Naive thymus-derived CD4-positive, alpha-beta T cell (primary cell): Measurements from ENCODE around the gene LHFPL2. TPM values are rescaled to one million over a fixed set of nuclear protein-coding genes. Genes with fewer than 3 reads are reported as not detected.
A peak's percentile ranks its signal among the peaks of the same experiment; 100 is the strongest.

ENCODE experiments used
- ATAC-seq: fragments of 150-1000 bp; cut with Tn5 transposase; 2 replicates; pipeline ENCODE4 v1.10.0; 2021; ENCODE audit warnings: mild to moderate bottlenecking, moderate library complexity
- CTCF ChIA-PET: fragments of 350-600 bp; sonication (Branson Sonifier 250); formaldehyde crosslinking; loops from one replicate; lab custom pipeline; 2021; ENCODE audit warnings: antibody characterized with exemption; lab: Charles Lee
- POLR2A ChIA-PET: fragments of 350-600 bp; sonication (Branson Sonifier 250); formaldehyde crosslinking; loops from one replicate; lab custom pipeline; 2021; ENCODE audit warnings: antibody characterized with exemption, inconsistent platforms; lab: Charles Lee
- DNase-seq, 9 donors: peaks; one replicate each; pipeline versions ENCODE4 v3.0.0 to v3.0.0-alpha.2; 2020 to 2022; ENCODE audit warnings: mixed read lengths in 1 of 9
- H3K27ac ChIP-seq: one replicate; pipeline ENCODE4 v1.7.0; 2013; ENCODE audit warnings: mild to moderate bottlenecking, low read depth, low read length, moderate library complexity
- H3K27me3 ChIP-seq, 2 donors: one replicate each; pipeline ENCODE4 v1.7.0; 2013; ENCODE audit warnings: low read length in 2 of 2, mild to moderate bottlenecking in 2 of 2, moderate library complexity in 2 of 2; ENCODE audit not compliant: control insufficient read depth in 2 of 2, insufficient read depth in 2 of 2
- H3K36me3 ChIP-seq, 3 experiments: 1 replicate in 2 of 3; 2 replicates in 1 of 3; pipeline ENCODE4 v1.7.0; 2013; ENCODE audit warnings: low read length in 3 of 3, mild to moderate bottlenecking in 3 of 3, moderate library complexity in 1 of 3; ENCODE audit not compliant: insufficient read depth in 3 of 3, control insufficient read depth in 2 of 3
- H3K4me1 ChIP-seq, 2 donors: one replicate each; pipeline ENCODE4 v1.7.0; 2013; ENCODE audit warnings: low read length in 2 of 2, mild to moderate bottlenecking in 2 of 2, moderate library complexity in 1 of 2; ENCODE audit not compliant: control insufficient read depth in 2 of 2, insufficient read depth in 2 of 2
- H3K4me3 ChIP-seq: 2 replicates; pipeline ENCODE4 v1.7.0; 2013; ENCODE audit warnings: mild to moderate bottlenecking, low read length
- H3K9me3 ChIP-seq, 3 experiments: 1 replicate in 2 of 3; 2 replicates in 1 of 3; pipeline ENCODE4 v1.7.0; 2013; ENCODE audit warnings: low read length in 3 of 3; ENCODE audit not compliant: control insufficient read depth in 2 of 3
- H3K27ac Mint-ChIP-seq, 9 donors: one replicate each; pipeline ENCODE4 v1.8.0; 2020 to 2022; ENCODE audit warnings: mixed read lengths in 9 of 9, mild to moderate bottlenecking in 8 of 9, moderate library complexity in 5 of 9, inconsistent platforms in 2 of 9
- H3K27me3 Mint-ChIP-seq, 5 donors: one replicate each; pipeline ENCODE4 v1.8.0; 2021 to 2022; ENCODE audit warnings: mixed read lengths in 5 of 5, mild to moderate bottlenecking in 1 of 5
- H3K36me3 Mint-ChIP-seq, 5 donors: one replicate each; pipeline ENCODE4 v1.8.0; 2020 to 2022; ENCODE audit warnings: mixed read lengths in 5 of 5, mild to moderate bottlenecking in 3 of 5, inconsistent platforms in 1 of 5
- H3K4me1 Mint-ChIP-seq, 7 donors: one replicate each; pipeline ENCODE4 v1.8.0; 2020 to 2022; ENCODE audit warnings: mixed read lengths in 7 of 7, mild to moderate bottlenecking in 3 of 7, inconsistent platforms in 1 of 7
- H3K4me3 Mint-ChIP-seq, 10 donors: one replicate each; pipeline ENCODE4 v1.8.0; 2020 to 2022; ENCODE audit warnings: mild to moderate bottlenecking in 10 of 10, mixed read lengths in 10 of 10, moderate library complexity in 6 of 10, inconsistent platforms in 2 of 10
- H3K9me3 Mint-ChIP-seq, 11 donors: one replicate each; pipeline ENCODE4 v1.8.0; 2020 to 2022; ENCODE audit warnings: mixed read lengths in 11 of 11, mild to moderate bottlenecking in 4 of 11, inconsistent platforms in 1 of 11, moderate library complexity in 1 of 11
- intact Hi-C, 2 donors: fragments of 100-400 bp; cut with micrococcal nuclease; formaldehyde crosslinking; loops; one replicate each; pipeline ENCODE4 v1.15.1; 2023
- polyA plus RNA-seq, 2 donors: library from polyadenylated mRNA; unstranded; fragments of 300-500 nt; fragmentation: Illumina TruSeq; gene quantifications; one replicate each; pipeline ENCODE4 v1.2.3, GENCODE V29; 2021
- total RNA-seq, 6 experiments: library from RNA in 5 of 6; stranded (reverse) in 5 of 6; gene quantifications; 1 replicate in 5 of 6; 2 replicates in 1 of 6; pipeline ENCODE4 v1.2.3 and lab custom pipeline; 2021 to 2026

The LHFPL2 gene
- total and polyA plus RNA-seq, 7 experiments from 2014 or later = 0.37 to 2.9 (median 1.3) TPM; not detected in 1

- H3K36me3 Mint-ChIP-seq = no peaks in the 10 kb centered on the region
- DNase-seq (no peak), ATAC-seq (no peak)
- peaks cover 0 to 4% (median 0%) of the 10 kb centered on the region in 7 donors for H3K4me1 Mint-ChIP-seq
- peaks cover 0 to 3% (median 0%) of the 10 kb centered on the region in 11 donors for H3K9me3 Mint-ChIP-seq
- Histone ChIP-seq H3K27me3 (no peaks in the 10 kb centered on the region), H3K4me3 (no peak overlapping the region), H3K27ac (no peak overlapping the region), H3K36me3 (no peaks in the 10 kb centered on the region), H3K4me1 (no peaks in the 10 kb centered on the region), H3K9me3 (no peaks in the 10 kb centered on the region)
- no peak overlapping the region for H3K4me3 Mint-ChIP-seq
- intact Hi-C loops = no loop called here
- POLR2A ChIA-PET = no interaction called here
- no peak overlapping the region for H3K27ac Mint-ChIP-seq
- CTCF ChIA-PET = interaction anchor here (0.8 kb wide), 1 partner anchor 9 kb away, joined by 3 read pairs; no protein-coding TSS in a partner anchor
- peaks cover 26 to 48% (median 42%) of the 10 kb centered on the region in 5 donors for H3K27me3 Mint-ChIP-seq
Measured at GRCh38 chr5:78496373-78496772, 152.2 kb downstream of the LHFPL2 start.

- Histone ChIP-seq H3K4me3 (no peak overlapping the region), H3K27ac (no peak overlapping the region), H3K27me3 (no peaks in the 10 kb centered on the region), H3K36me3 (no peaks in the 10 kb centered on the region), H3K9me3 (no peaks in the 10 kb centered on the region), H3K4me1 (no peaks in the 10 kb centered on the region)
- Mint-ChIP-seq H3K36me3 (peaks cover 0 to 2% (median 0%) of the 10 kb centered on the region in 5 donors), H3K27ac (no peak overlapping the region), H3K27me3 (peaks cover 22 to 42% (median 38%) of the 10 kb centered on the region in 5 donors), H3K4me3 (no peak overlapping the region), H3K9me3 (peaks cover 0 to 3% (median 0%) of the 10 kb centered on the region in 11 donors), H3K4me1 (peaks cover 0 to 4% (median 0%) of the 10 kb centered on the region in 7 donors)
- no peak for DNase-seq
- CTCF ChIA-PET = interaction anchor here (0.8 kb wide), 1 partner anchor 9 kb away, joined by 3 read pairs; no protein-coding TSS in a partner anchor
- POLR2A ChIA-PET = no interaction called here
- ATAC-seq = no peak
- intact Hi-C loops = no loop called here
Measured at GRCh38 chr5:78495800-78496199, 152.8 kb downstream of the LHFPL2 start.

GRCh38 chr5:78492650-78493049 is 155.9 kb downstream of the LHFPL2 start:
- CTCF ChIA-PET = no interaction called here
- peak overlapping the region in 1 of 9 donors; percentile 64 for H3K27ac Mint-ChIP-seq
- H3K4me1 Mint-ChIP-seq = peaks cover 0 to 4% (median 0%) of the 10 kb centered on the region in 7 donors

GRCh38 chr5:78492224-78492623 is 156.3 kb downstream of the LHFPL2 start:
- DNase-seq (no peak), ATAC-seq (no peak)
- Mint-ChIP-seq H3K4me1 (peaks cover 0 to 4% (median 0%) of the 10 kb centered on the region in 7 donors), H3K9me3 (no peaks in the 10 kb centered on the region), H3K27ac (peak overlapping the region in 1 of 9 donors; percentile 64), H3K27me3 (peaks cover 3 to 8% (median 7%) of the 10 kb centered on the region in 5 donors), H3K4me3 (no peak overlapping the region), H3K36me3 (peaks cover 0 to 10% (median 8%) of the 10 kb centered on the region in 5 donors)
- Histone ChIP-seq H3K27ac (no peak overlapping the region), H3K36me3 (peaks cover 0 to 3% (median 0%) of the 10 kb centered on the region in 3 experiments), H3K9me3 (no peaks in the 10 kb centered on the region), H3K4me3 (no peak overlapping the region), H3K4me1 (no peaks in the 10 kb centered on the region), H3K27me3 (no peaks in the 10 kb centered on the region)
- POLR2A ChIA-PET = no interaction called here
- CTCF ChIA-PET = no interaction called here
- intact Hi-C loops = no loop called here

More at GRCh38 chr5:78492650-78493049, 155.9 kb downstream of the LHFPL2 start:
- no peak for ATAC-seq
- intact Hi-C loops = no loop called here
- Mint-ChIP-seq H3K9me3 (no peaks in the 10 kb centered on the region), H3K4me3 (no peak overlapping the region), H3K36me3 (peaks cover 0 to 10% (median 8%) of the 10 kb centered on the region in 5 donors), H3K27me3 (peaks cover 7 to 12% (median 9%) of the 10 kb centered on the region in 5 donors)
- H3K4me3 ChIP-seq = no peak overlapping the region
- H3K27ac ChIP-seq = no peak overlapping the region
- peaks cover 0 to 3% (median 0%) of the 10 kb centered on the region in 3 experiments for H3K36me3 ChIP-seq
- no peaks in the 10 kb centered on the region for H3K27me3 ChIP-seq
- DNase-seq = no peak
- no peaks in the 10 kb centered on the region for H3K4me1 ChIP-seq
- H3K9me3 ChIP-seq = no peaks in the 10 kb centered on the region
- POLR2A ChIA-PET = no interaction called here

- H3K36me3 ChIP-seq = peaks cover 0 to 3% (median 0%) of the 10 kb centered on the region in 3 experiments
- ATAC-seq = no peak
- Mint-ChIP-seq H3K27ac (no peak overlapping the region), H3K9me3 (no peaks in the 10 kb centered on the region), H3K36me3 (peaks cover 0 to 10% (median 8%) of the 10 kb centered on the region in 5 donors), H3K4me1 (peaks cover 0 to under 1% (median 0%) of the 10 kb centered on the region in 7 donors), H3K27me3 (no peaks in the 10 kb centered on the region), H3K4me3 (no peak overlapping the region)
- intact Hi-C loops = no loop called here
- H3K4me3 ChIP-seq = no peak overlapping the region
- H3K27ac ChIP-seq = no peak overlapping the region
- H3K9me3 ChIP-seq = no peaks in the 10 kb centered on the region
- POLR2A ChIA-PET = no interaction called here
- DNase-seq = no peak
- CTCF ChIA-PET = no interaction called here
- H3K27me3 ChIP-seq = no peaks in the 10 kb centered on the region
- H3K4me1 ChIP-seq = no peaks in the 10 kb centered on the region
Measured at GRCh38 chr5:78490709-78491485, 157.7 kb downstream of the LHFPL2 start.

- DNase-seq (no peak), ATAC-seq (no peak)
- H3K27ac Mint-ChIP-seq = peak overlapping the region in 1 of 9 donors; percentile 23
- intact Hi-C loops = no loop called here
- H3K27ac ChIP-seq = no peak overlapping the region
- no peaks in the 10 kb centered on the region for H3K27me3 Mint-ChIP-seq
- H3K36me3 ChIP-seq = peaks cover 0 to 3% (median 0%) of the 10 kb centered on the region in 3 experiments
- ChIA-PET CTCF (interaction anchor here (0.8 kb wide), 1 partner anchor 1987 kb away, joined by 3 read pairs; no protein-coding TSS in a partner anchor), POLR2A (no interaction called here)
- H3K36me3 Mint-ChIP-seq = peaks cover 0 to 15% (median 8%) of the 10 kb centered on the region in 5 donors
- H3K4me1 ChIP-seq = peaks cover 0 to 4% of the 10 kb centered on the region in 2 donors
- no peak overlapping the region for H3K4me3 ChIP-seq
- no peak overlapping the region for H3K4me3 Mint-ChIP-seq
- peaks cover 11 to 13% (median 12%) of the 10 kb centered on the region in 7 donors for H3K4me1 Mint-ChIP-seq
- no peaks in the 10 kb centered on the region for H3K9me3 ChIP-seq
- H3K9me3 Mint-ChIP-seq = no peaks in the 10 kb centered on the region
- H3K27me3 ChIP-seq = no peaks in the 10 kb centered on the region
Measured at GRCh38 chr5:78487846-78488245, 160.7 kb downstream of the LHFPL2 start.
